Hindlimb muscle (tissue), 1 donor: Measurements from ENCODE around the gene COLEC12. TPM values are rescaled to one million over a fixed set of nuclear protein-coding genes. Genes with fewer than 3 reads are reported as not detected.

Source experiments
- DNase-seq: peaks from one replicate; pipeline ENCODE4 v3.0.0-alpha.2; 2013
- polyA plus RNA-seq: library from polyadenylated mRNA; unstranded; fragments of 120-200 nt; gene quantifications from one replicate; pipeline ENCODE4 v1.2.1, GENCODE V29; 2013; ENCODE audit not compliant: insufficient read length

COLEC12 gene
- 45.0 TPM for polyA plus RNA-seq

- peak; percentile 79 for DNase-seq
Measured at GRCh38 chr18:500632-501405, at the start of gene COLEC12. Gene COLEC12, minus strand, starts transcription at chr18:500701. Its CDS starts 187 bp downstream, at chr18:500514.

DNA sequence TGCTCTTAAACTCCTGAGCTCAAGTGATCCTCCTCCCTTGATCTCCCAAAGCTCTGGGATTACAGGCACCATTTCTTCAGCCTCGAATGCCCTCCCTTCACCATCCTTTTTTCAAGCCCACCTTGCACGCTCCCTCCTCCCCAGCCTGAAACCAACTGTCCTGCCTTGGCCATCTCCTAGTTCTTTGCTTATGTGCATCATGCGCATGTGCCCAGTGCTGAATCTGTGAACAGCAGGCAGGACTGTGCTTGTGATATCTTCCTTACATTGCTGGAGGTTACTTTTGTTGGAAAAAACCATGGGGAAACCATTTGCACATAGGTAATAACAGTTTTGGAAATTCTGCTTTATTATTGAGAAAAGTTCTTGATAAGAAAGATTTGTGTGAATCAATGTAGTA is 49.5 kb upstream of the COLEC12 start:
- DNase-seq: no peak

- no peak for DNase-seq
Measured at GRCh38 chr18:543447-544078, 43.1 kb upstream of the COLEC12 start.

DNA sequence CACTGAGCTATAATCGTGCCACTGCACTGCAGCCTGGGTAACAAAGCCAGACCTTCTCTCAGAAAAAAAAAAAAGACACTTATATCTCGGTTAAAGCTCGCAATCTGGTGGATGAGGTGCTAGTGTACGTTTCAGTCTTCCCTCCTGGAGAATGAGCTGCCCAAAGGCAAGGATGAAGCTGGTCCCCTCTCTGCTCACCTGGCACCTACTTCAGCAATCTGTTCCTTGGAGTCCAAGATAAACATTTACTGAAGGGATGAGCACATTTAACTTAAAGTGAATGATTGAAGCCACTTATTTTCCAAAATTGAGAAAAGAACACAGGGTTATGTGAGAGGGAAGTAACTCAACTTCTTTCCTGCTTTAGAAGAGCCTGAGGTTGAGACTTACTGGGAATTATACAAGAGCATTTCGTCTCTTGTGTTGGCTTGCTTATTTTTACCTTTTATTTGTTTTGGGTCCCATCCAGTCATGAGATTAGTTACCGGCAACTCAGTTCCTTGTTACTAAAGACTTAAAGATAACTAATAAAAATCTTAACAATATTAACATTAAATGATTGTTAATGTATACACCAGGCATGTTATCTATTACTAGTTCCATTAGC is 33.6 kb upstream of the COLEC12 start:
- DNase-seq: no peak

GRCh38 chr18:532632-533031 is 32.1 kb upstream of the COLEC12 start:
- DNase-seq: no peak

GRCh38 chr18:532018-532417 is 31.5 kb upstream of the COLEC12 start:
- no peak for DNase-seq

GRCh38 chr18:527146-527545 is 26.6 kb upstream of the COLEC12 start:
- DNase-seq: no peak

GRCh38 chr18:526681-527080 is 26.2 kb upstream of the COLEC12 start:
- DNase-seq: no peak

- no peak for DNase-seq
Measured at GRCh38 chr18:525036-525797, 24.7 kb upstream of the COLEC12 start.

DNA sequence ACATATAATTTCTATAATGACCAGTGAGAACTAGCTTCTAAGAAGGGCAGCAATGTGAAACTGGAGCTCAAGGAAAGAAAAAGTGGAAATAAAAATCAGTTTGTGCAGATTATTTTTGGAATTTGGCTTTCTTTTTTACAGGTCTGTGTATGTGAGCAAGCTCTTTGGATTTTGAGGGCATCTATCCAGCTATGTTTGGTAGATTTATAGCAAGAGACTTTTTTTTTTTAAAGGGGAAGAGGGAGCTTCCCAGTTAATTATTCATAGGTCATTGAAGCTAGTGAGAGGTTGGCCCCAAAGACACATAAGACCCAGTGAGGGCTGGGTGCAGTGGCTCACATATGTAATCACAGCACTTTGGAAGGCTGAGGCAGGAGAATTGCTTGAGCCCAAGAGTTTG is 24.0 kb upstream of the COLEC12 start:
- DNase-seq: peak; percentile 46

GRCh38 chr18:523561-523960 is 23.1 kb upstream of the COLEC12 start:
- DNase-seq: no peak

DNA sequence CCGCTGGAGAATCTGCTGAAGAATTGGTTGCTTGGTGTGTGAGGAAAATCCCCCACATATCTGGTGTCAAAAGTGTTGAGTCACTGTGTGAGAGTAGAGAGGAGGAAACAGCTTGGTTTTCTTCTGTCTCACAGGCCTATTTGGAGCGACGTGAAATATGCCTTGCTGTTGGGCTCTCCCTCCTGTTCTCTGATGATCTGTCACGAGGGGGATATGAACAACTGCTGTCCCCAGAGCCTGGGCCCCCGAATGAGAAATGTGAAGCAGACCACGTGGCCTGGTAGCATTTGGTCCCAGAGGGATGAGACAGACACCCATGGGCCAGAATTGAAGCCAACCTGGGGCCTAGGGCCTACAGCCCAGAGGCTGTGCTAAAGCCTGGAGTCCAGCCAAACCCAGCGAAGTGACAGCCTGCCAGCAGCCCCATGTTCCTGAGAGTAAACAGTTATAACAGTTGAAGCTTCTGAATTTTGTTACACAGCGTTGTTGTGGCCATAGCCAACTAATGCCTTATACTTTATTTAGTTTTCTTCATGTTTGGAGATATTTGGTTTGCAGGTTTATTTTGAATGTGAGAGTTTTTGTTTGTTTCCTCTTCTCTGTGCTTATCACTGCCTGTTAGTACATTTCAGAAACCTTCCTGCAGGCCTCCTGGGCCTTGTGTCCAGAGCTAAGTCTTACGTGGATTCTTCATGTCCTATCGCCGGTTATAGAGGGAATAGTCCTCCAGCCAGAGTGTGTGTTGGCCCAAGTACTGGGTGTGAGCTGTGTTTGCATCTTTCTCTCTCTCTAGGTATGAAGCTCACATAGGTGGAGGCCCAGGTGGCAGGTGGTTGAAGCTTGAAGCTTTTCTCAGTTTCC is 18.7 kb upstream of the COLEC12 start:
- DNase-seq: peak; percentile 27

DNA sequence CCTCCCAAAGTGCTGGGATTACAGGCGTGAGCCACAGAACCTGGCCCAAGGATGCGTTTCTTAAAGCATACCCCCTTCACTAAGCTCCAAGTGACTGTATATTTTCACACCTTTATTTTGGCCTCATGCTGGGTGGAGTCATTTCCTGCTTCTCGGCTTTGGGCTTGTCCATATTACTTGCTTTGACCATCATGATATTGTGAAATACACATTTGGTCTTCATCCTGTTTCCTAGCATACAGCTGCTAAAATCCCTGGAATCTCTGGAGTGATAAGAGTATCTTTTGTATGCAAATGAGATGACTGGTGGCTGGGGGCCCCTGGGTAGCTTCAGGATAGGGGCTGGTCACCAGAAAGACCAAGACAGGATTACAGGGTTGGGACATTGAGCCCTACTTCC is 17.6 kb upstream of the COLEC12 start:
- DNase-seq: no peak

GRCh38 chr18:515838-516237 is 15.3 kb upstream of the COLEC12 start:
- DNase-seq: no peak

- DNase-seq: no peak
Measured at GRCh38 chr18:515156-515815, 14.8 kb upstream of the COLEC12 start.

DNA sequence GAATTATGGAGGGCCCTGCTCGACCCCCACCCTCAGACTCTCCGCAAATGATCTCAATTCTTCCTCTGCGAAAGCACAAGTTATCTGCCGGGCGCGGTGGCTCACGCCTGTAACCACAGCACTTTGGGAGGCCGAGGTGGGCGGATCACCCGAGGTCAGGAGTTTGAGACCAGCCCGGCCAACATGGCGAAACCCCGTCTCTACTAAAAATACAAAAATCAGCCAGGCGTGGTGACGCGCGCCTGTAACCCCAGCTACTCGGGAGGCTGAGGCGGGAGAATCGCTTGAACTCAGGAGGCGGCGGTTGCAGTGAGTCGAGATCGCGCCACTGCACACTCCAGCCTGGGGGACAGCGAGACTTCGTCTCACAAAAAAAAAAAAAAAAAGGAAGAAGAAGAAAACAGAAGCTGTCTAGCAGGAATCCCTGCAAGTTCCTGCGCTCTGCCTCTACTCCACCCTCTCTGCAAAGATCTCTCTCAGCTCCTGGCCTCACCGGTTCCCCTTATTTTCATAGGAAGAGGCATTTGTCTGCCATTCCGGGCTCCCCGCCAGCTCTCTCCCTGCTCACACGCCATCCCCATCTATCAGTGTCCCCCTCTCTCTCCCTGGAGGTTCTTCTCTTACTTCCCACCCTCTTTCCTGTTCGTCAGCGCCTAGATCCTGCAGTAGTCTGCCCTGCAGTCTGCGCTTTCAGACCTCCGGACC is 13.5 kb upstream of the COLEC12 start:
- no peak for DNase-seq

GRCh38 chr18:512957-513356 is 12.5 kb upstream of the COLEC12 start:
- no peak for DNase-seq

GRCh38 chr18:508835-509234 is 8.3 kb upstream of the COLEC12 start:
- peak; percentile 47 for DNase-seq

- no peak for DNase-seq
Measured at GRCh38 chr18:507636-508035, 7.1 kb upstream of the COLEC12 start.

- DNase-seq: no peak
Measured at GRCh38 chr18:506801-507200, 6.3 kb upstream of the COLEC12 start.

DNA sequence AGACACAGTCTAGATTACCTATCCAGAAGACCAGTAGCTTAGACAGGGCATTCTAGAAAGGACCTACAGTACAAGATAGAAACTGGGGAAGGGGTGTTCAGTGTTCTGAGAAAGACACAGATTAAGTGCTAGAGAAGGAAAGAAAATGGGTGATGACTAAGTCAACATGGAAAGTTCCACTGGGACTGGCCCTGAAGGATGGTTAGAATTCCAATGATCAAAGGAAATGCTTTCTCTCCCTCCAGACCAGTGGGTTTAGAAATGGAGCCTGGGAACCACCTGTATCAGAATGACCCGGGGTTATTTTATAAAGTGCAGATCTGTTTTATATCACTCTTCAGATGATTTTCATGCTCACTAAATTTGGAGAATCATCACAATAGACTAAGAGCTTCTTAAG is 5.8 kb upstream of the COLEC12 start:
- DNase-seq: no peak
